GM06990 (cell line): ENCODE results near the gene ATP5F1B.

Experiments
- DNase-seq: peaks from one replicate; pipeline ENCODE4 v3.0.0-alpha.2; 2011; ENCODE audit not compliant: insufficient read length; ENCODE audit errors: extremely low read depth
- H3K27me3 ChIP-seq: replicated peaks from 2 replicates; pipeline ENCODE4 v1.6.0; 2011; ENCODE audit warnings: low read length; ENCODE audit not compliant: control insufficient read depth, insufficient read depth
- H3K36me3 ChIP-seq: 2 replicates; pipeline ENCODE4 v1.5.1; 2011; ENCODE audit warnings: low read length; ENCODE audit not compliant: control insufficient read depth, insufficient read depth
- H3K4me3 ChIP-seq: replicated peaks from 2 replicates; pipeline ENCODE4 v1.5.1; 2011; ENCODE audit warnings: low read depth, mild to moderate bottlenecking, control low read depth, low read length
- CTCF ChIP-seq: IDR thresholded peaks from 2 replicates; pipeline ENCODE4 v1.5.1; 2011; ENCODE audit warnings: low read length, control low read depth, mild to moderate bottlenecking, inconsistent platforms; ENCODE audit not compliant: insufficient read depth, poor library complexity, severe bottlenecking

ATP5F1B gene

DNA sequence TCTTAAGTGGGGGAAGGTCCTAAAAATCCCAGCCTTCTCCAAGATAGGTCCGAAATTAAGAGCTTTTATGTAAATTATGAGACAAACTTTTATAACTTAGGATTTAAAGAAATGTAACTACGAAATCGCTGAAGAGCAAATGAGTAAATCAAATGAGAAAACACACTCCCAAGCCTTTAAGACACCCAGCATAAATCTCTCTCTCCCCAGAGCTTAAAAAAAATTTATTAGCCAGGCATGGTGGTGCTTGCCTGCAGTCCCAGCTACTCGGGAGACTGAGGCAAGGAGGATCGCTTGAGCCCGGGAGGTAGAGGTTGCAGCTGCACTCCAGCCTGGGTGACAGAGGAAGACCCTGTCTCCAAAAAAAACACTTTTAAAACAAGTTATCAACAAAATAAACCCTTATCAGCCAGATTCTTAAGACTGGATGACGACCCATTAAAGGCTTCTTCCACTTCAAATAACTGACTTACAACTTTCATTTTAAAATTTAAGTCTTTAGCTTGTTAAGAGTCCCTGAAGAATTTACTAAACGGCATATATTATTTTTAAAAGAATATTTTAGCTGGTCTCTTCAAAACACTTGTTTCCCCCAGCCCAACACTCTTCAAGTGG, 39.1 kb upstream of the ATP5F1B start:
- TF ChIP-seq CTCF, result no peak
- peak; percentile 38 for DNase-seq
- Histone ChIP-seq H3K27me3 (no peaks in the 10 kb centered on the region), H3K4me3 (peak overlapping the region; percentile 100), H3K36me3 (peaks cover 6% of the 10 kb centered on the region)

DNA sequence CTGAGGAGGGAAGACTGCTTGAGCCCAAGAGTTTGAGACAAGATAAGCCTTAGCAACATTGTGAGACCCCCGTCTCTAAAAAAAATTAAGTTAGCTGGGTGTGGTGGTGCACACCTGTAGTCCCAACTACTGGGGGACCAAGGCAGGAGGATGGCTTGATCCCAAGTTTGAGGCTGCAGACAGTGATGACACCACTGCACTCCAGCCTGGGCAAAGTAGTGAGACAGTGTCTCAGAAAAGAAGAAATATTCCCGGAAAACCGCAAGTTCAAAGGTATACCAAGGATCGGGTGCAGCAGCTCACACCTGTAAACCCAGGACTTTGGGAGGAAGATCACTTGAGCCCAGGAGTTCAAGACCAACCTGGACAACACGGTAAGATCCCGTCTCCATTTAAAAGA, 36.5 kb upstream of the ATP5F1B start:
- DNase-seq, result no peak
- no peak for TF ChIP-seq CTCF
- Histone ChIP-seq H3K27me3 (no peaks in the 10 kb centered on the region), H3K36me3 (peaks cover 6% of the 10 kb centered on the region), H3K4me3 (0 out of 2 replicates have a peak overlapping the region, but pooled peaks have one; percentile 3)

DNA sequence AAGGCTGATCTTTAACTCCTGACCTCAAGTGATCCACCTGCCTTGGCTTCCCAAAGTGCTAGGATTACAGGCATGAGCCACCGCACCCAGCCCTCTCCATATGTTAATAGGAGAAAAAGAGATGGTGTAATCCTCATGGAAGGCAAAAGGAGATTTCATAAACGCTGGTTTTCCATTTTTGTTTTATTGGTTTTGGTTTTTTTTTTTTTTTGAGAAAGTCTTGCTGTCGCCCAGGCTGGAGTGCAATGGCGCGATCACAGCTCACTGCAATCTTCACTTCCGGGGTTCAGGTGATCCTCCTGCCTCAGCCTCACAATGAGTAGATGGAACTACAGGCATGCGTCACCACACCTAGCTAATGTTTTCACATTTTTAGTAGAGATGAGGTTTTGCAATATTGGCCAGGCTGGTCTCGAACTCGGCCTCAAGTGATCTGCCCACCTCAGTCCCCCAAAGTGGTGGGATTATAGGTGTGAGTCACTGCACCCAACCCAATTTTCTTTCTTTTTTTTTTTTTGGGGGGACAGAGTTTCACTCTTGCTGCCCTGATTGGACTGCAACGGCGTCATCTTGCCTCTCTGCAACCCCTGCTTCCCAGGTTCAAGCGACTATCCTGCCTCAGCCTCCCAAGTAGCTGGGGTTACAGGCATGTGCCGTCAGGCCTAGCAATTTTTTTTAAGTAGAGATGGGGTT, 34.2 kb upstream of the ATP5F1B start:
- no peaks in the 10 kb centered on the region for H3K27me3 ChIP-seq
- peaks cover 6% of the 10 kb centered on the region for H3K36me3 ChIP-seq
- H3K4me3 ChIP-seq, result no peak overlapping the region
- no peak for DNase-seq
- no peak for TF ChIP-seq CTCF

GRCh38 chr12:56678852-56679251, 33.1 kb upstream of the ATP5F1B start:
- Histone ChIP-seq H3K36me3 (peaks cover 6% of the 10 kb centered on the region), H3K4me3 (no peak overlapping the region), H3K27me3 (no peaks in the 10 kb centered on the region)
- no peak for DNase-seq
- TF ChIP-seq CTCF, result no peak

DNA sequence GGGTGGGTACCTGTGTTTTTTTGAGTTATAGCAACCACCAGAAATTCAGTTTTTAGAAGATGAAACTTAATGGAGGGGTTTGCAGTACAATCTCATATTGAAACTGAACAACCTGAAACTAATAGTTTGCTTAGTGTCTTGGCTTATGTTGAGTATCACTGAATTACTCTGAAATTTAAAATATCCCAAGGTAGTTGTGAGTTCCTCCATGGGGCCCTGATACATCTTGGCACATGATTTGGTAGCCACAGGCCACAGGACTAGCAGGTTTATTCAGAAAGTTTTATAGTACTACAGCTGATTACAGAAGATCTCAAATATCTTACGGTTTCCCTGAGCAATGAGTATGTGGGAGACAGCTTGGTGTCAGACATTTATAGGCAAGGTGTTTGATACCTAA, 31.9 kb upstream of the ATP5F1B start:
- Histone ChIP-seq H3K4me3 (no peak overlapping the region), H3K36me3 (peaks cover 6% of the 10 kb centered on the region), H3K27me3 (no peaks in the 10 kb centered on the region)
- no peak for DNase-seq
- no peak for TF ChIP-seq CTCF
